CD4-positive, alpha-beta memory T cell (primary cell): ENCODE data around the gene PPP1R26. TPM values are rescaled to one million over a fixed set of nuclear protein-coding genes. Genes with fewer than 3 reads are reported as not detected.

Source experiments
- CTCF ChIA-PET: fragments of 350-600 bp; sonication (Branson Sonifier 250); formaldehyde crosslinking; loops from one replicate; lab custom pipeline; 2021; ENCODE audit warnings: inconsistent platforms; ENCODE audit not compliant: partially characterized antibody; lab: Charles Lee
- POLR2A ChIA-PET: fragments of 350-600 bp; sonication (Branson Sonifier 250); formaldehyde crosslinking; loops from one replicate; lab custom pipeline; 2021; ENCODE audit not compliant: partially characterized antibody; lab: Charles Lee
- DNase-seq, 5 donors: peaks; one replicate each; pipeline versions ENCODE4 v3.0.0 to v3.0.0-alpha.2; 2020 to 2022; ENCODE audit warnings: mixed read lengths in 1 of 5
- H3K27ac ChIP-seq: one replicate; pipeline ENCODE4 v1.7.0; 2013; ENCODE audit warnings: low read depth, low read length
- H3K27me3 ChIP-seq: 2 replicates; pipeline ENCODE4 v1.7.0; 2013; ENCODE audit warnings: mild to moderate bottlenecking, low read length, moderate library complexity; ENCODE audit not compliant: insufficient read depth
- H3K36me3 ChIP-seq: 2 replicates; pipeline ENCODE4 v1.7.0; 2013; ENCODE audit warnings: mild to moderate bottlenecking, low read length, moderate library complexity; ENCODE audit not compliant: insufficient read depth
- H3K4me1 ChIP-seq: 2 replicates; pipeline ENCODE4 v1.7.0; 2013; ENCODE audit warnings: mild to moderate bottlenecking, low read length, moderate library complexity; ENCODE audit not compliant: insufficient read depth
- H3K4me3 ChIP-seq, 2 donors: one replicate each; pipeline ENCODE4 v1.7.0; 2013; ENCODE audit warnings: low read length in 2 of 2, mild to moderate bottlenecking in 1 of 2
- H3K9me3 ChIP-seq, 2 donors: one replicate each; pipeline ENCODE4 v1.7.0; 2013; ENCODE audit warnings: low read length in 2 of 2, control low read depth in 1 of 2; ENCODE audit not compliant: control insufficient read depth in 1 of 2
- H3K27ac Mint-ChIP-seq, 7 donors: one replicate each; pipeline ENCODE4 v1.8.0; 2020 to 2021; ENCODE audit warnings: mixed read lengths in 7 of 7, mild to moderate bottlenecking in 6 of 7, inconsistent platforms in 3 of 7, moderate library complexity in 3 of 7
- H3K27me3 Mint-ChIP-seq, 2 donors: one replicate each; pipeline ENCODE4 v1.8.0; 2020 to 2021; ENCODE audit warnings: mixed read lengths in 2 of 2
- H3K36me3 Mint-ChIP-seq, 2 donors: one replicate each; pipeline ENCODE4 v1.8.0; 2020 to 2021; ENCODE audit warnings: mixed read lengths in 2 of 2, inconsistent platforms in 1 of 2, mild to moderate bottlenecking in 1 of 2
- H3K4me1 Mint-ChIP-seq, 4 donors: one replicate each; pipeline ENCODE4 v1.8.0; 2020 to 2021; ENCODE audit warnings: mixed read lengths in 4 of 4, mild to moderate bottlenecking in 1 of 4
- H3K4me3 Mint-ChIP-seq, 8 donors: one replicate each; pipeline ENCODE4 v1.8.0; 2020 to 2021; ENCODE audit warnings: mixed read lengths in 8 of 8, mild to moderate bottlenecking in 7 of 8, moderate library complexity in 6 of 8, inconsistent platforms in 3 of 8
- H3K9me3 Mint-ChIP-seq, 8 donors: one replicate each; pipeline ENCODE4 v1.8.0; 2020 to 2021; ENCODE audit warnings: mixed read lengths in 8 of 8, mild to moderate bottlenecking in 5 of 8, inconsistent platforms in 3 of 8, moderate library complexity in 1 of 8
- intact Hi-C: fragments of 100-400 bp; cut with micrococcal nuclease; formaldehyde crosslinking; loops from one replicate; pipeline ENCODE4 v1.15.1; 2023
- polyA plus RNA-seq, 2 donors: library from polyadenylated mRNA; unstranded; fragments of 300-500 nt; fragmentation: Illumina TruSeq; gene quantifications; one replicate each; pipeline ENCODE4 v1.2.3, GENCODE V29; 2021
- total RNA-seq, 2 experiments: library from RNA; stranded (reverse); gene quantifications; one replicate each; pipeline ENCODE4 v1.2.3, GENCODE V29; 2021

PPP1R26 gene
- total and polyA plus RNA-seq, 4 experiments from 2014 or later, result 0.54 to 1.9 (median 1.9) TPM; not detected in 1

DNA sequence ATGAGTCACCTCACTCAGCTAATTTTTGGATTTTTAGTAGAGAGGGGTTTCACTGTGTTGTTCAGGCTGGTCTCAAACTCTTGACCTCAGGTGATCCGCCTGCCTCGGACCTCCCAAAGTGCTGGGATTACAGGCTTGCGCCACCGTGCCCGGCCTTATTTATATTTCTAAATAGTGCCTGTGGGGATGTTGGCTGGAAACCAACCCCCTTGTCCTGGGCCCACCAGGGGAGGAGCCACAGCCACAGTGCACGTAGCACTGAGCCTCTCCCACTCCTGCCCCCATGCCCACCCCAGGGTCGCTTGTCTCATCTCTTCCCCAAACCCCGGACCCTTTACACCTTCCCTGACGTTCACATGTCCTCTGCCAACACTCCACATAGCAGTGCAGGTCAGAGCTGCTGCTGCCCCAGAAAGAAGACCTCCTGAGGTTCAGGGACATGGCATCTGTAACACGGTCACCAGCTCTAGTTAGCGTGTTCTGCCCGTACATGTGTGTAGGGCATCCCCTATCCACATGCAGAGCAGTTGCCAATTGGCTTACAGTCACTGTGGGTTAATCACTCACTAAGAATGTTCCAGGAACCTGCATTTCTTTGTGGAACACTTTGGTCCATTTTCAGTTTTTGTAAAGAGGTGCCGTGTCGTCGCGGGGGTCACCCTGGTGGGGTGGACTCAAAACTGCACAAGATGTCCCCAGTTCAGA, 10.7 kb downstream of the PPP1R26 start:
- no peak overlapping the region for H3K27ac Mint-ChIP-seq
- H3K9me3 Mint-ChIP-seq, result no peaks in the 10 kb centered on the region
- Histone ChIP-seq H3K4me1 (no peaks in the 10 kb centered on the region), H3K27me3 (no peaks in the 10 kb centered on the region), H3K27ac (no peak overlapping the region), H3K4me3 (no peak overlapping the region), H3K36me3 (no peaks in the 10 kb centered on the region), H3K9me3 (no peaks in the 10 kb centered on the region)
- intact Hi-C loops, result no loop called here
- CTCF ChIA-PET, result interaction anchor here (0.7 to 3.0 kb wide), 2 partner anchors 10 to 14 kb away, joined by 3 to 11 read pairs; no protein-coding TSS in a partner anchor
- no peak overlapping the region for H3K4me3 Mint-ChIP-seq
- H3K4me1 Mint-ChIP-seq, result no peaks in the 10 kb centered on the region
- H3K36me3 Mint-ChIP-seq, result no peaks in the 10 kb centered on the region
- POLR2A ChIA-PET, result no interaction called here
- DNase-seq, result no peak
- peaks cover 4% of the 10 kb centered on the region in 2 donors for H3K27me3 Mint-ChIP-seq

DNA sequence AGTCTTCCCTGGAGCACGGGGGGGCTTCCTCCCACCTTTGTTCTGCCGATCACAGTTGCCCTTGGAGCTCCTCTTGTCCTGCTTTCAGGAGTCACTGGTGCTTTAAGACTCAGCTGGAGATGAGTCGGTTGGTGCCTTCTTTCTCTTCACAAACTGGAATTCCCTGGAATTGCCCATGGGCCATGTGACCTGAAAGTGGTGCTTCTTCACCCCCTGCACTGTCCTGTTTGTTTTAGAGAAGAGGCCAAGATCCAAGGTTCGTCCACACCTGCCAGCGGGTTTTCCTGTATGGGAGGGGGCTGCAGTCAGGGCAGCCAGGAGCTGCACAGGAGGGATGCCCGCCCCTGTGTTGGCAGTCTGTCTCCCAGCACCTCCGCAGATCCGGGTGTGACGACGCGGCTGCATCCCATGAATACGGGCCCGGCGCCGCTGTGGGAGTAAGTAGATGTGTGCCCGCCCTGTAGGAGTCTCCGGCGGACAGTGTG, 11.4 kb downstream of the PPP1R26 start:
- no peak overlapping the region for H3K27ac ChIP-seq
- H3K4me1 ChIP-seq, result no peaks in the 10 kb centered on the region
- H3K9me3 Mint-ChIP-seq, result no peaks in the 10 kb centered on the region
- intact Hi-C loops, result no loop called here
- POLR2A ChIA-PET, result no interaction called here
- H3K36me3 ChIP-seq, result no peaks in the 10 kb centered on the region
- H3K36me3 Mint-ChIP-seq, result no peaks in the 10 kb centered on the region
- CTCF ChIA-PET, result interaction anchor here (3.0 kb wide), 1 partner anchor 14 kb away, joined by 11 read pairs; no protein-coding TSS in a partner anchor
- no peaks in the 10 kb centered on the region for H3K27me3 ChIP-seq
- H3K4me3 Mint-ChIP-seq, result no peak overlapping the region
- DNase-seq, result no peak
- H3K4me3 ChIP-seq, result no peak overlapping the region
- no peaks in the 10 kb centered on the region for H3K9me3 ChIP-seq
- no peaks in the 10 kb centered on the region for H3K4me1 Mint-ChIP-seq
- no peak overlapping the region for H3K27ac Mint-ChIP-seq
- peaks cover 4% of the 10 kb centered on the region in 2 donors for H3K27me3 Mint-ChIP-seq

DNA sequence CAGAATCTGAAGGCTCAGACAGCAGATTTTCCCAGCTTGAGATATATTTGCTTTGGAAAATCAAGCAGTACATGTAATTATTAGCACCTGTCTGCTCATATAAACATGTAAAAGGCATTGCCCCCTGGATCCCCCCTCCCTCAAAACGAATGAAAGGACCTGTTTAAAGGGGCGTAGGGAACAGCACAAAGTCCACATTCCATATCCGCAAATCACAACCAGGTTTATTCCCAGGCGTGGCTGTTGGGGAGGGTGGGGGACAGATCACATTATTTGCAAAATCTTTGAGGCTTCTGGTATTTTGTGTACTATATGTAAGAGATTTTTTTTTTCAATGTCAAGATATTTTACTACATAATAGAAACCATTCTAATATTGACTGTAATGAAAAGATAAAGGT, 12.2 kb downstream of the PPP1R26 start:
- intact Hi-C loops, result no loop called here
- no peaks in the 10 kb centered on the region for H3K36me3 ChIP-seq
- POLR2A ChIA-PET, result no interaction called here
- CTCF ChIA-PET, result interaction anchor here (3.0 kb wide), 1 partner anchor 13 kb away, joined by 11 read pairs; no protein-coding TSS in a partner anchor
- no peak for DNase-seq
- Mint-ChIP-seq H3K4me1 (no peaks in the 10 kb centered on the region), H3K4me3 (no peak overlapping the region), H3K27ac (no peak overlapping the region), H3K9me3 (no peaks in the 10 kb centered on the region), H3K27me3 (peaks cover 4% of the 10 kb centered on the region in 2 donors), H3K36me3 (no peaks in the 10 kb centered on the region)
- H3K27ac ChIP-seq, result no peak overlapping the region
- H3K27me3 ChIP-seq, result no peaks in the 10 kb centered on the region
- no peaks in the 10 kb centered on the region for H3K9me3 ChIP-seq
- no peaks in the 10 kb centered on the region for H3K4me1 ChIP-seq
- H3K4me3 ChIP-seq, result no peak overlapping the region

DNA sequence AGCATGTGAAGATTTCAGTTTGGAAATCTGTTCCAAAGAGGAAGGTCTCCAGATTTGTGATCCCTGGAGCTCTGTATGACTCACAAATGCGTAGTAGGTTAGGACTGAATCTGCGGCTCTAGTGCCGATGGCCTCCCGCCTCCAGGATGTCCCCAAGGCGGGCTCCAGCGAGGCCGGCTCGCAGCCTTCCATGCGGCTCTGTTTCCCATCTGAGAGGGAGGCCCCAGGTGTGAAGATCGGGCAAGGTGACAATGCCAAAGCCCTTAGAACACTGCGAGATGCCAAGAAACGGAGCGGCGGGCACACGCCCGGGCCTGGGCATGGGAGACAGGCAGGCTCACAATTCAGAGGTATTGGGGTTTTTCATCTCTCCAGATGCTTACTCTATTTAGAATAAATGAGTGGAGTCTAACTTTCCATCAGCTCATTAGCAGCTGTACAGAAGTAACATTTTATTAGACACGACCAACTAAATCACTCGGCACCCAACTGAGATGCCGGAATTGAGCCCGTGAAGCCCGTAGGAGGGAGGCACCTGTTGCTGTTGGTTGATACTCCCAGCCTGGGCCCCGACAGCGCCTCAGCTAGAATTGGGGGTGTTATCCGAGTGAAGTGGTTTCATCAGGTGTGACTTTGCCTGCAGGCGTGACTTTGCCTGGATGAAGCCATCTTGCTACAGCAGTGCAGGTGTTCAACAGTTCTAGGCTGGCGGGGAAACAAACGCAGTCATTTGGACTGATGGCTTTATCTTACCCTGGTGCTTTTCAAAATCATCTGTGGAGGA, 13.5 kb downstream of the PPP1R26 start:
- H3K9me3 Mint-ChIP-seq, result no peaks in the 10 kb centered on the region
- peak overlapping the region in 1 of 7 donors; percentile 41 for H3K27ac Mint-ChIP-seq
- DNase-seq, result no peak
- H3K27ac ChIP-seq, result no peak overlapping the region
- POLR2A ChIA-PET, result no interaction called here
- no peaks in the 10 kb centered on the region for H3K36me3 Mint-ChIP-seq
- no peak overlapping the region for H3K4me3 ChIP-seq
- H3K4me1 Mint-ChIP-seq, result no peaks in the 10 kb centered on the region
- no peaks in the 10 kb centered on the region for H3K9me3 ChIP-seq
- H3K27me3 ChIP-seq, result no peaks in the 10 kb centered on the region
- CTCF ChIA-PET, result no interaction called here
- intact Hi-C loops, result no loop called here
- H3K27me3 Mint-ChIP-seq, result peaks cover 5% of the 10 kb centered on the region in 2 donors
- H3K4me1 ChIP-seq, result no peaks in the 10 kb centered on the region
- H3K36me3 ChIP-seq, result no peaks in the 10 kb centered on the region
- H3K4me3 Mint-ChIP-seq, result no peak overlapping the region

DNA sequence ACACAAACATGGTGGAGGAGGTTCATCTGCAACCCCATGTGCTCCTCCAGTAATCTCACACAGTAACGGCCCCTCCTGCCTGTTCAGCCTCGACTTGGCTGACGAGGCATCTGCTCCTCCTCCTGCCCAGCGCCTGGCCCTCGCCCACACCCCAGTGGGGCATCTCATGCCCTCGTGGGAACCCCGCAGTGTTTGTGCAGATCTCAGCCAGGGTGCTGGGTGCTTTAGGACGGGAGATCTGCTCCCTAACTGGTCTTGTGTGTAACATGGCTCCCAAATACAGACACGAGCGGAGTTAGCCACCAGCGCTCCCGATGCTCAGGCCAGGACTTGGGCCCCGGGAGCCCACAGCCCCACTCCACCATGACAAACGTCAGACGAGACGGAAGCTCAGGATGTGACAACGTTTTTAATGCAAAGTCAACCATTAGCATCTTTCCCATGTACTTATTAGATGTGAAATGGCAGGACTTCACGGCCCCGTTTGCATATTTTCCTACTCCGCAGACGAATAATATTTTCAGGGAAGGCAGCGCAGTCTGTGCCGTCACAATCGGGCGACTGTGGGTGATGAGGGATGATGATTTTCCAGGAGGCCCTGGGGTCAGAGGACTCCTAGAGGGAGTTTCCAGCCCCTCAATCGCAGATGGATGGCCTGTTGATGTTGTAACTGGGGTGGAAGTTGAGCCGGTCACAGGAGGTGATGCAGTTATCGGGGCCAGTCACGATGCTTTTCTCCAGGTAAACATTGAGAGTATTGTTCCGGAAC, 15.4 kb downstream of the PPP1R26 start:
- CTCF ChIA-PET, result no interaction called here
- POLR2A ChIA-PET, result no interaction called here
- Histone ChIP-seq H3K36me3 (no peaks in the 10 kb centered on the region), H3K4me3 (no peak overlapping the region), H3K4me1 (peaks cover 7% of the 10 kb centered on the region), H3K9me3 (no peaks in the 10 kb centered on the region), H3K27ac (no peak overlapping the region), H3K27me3 (no peaks in the 10 kb centered on the region)
- DNase-seq, result no peak
- no peak overlapping the region for H3K4me3 Mint-ChIP-seq
- H3K9me3 Mint-ChIP-seq, result no peaks in the 10 kb centered on the region
- H3K36me3 Mint-ChIP-seq, result no peaks in the 10 kb centered on the region
- H3K4me1 Mint-ChIP-seq, result peaks cover 3 to 8% (median 7%) of the 10 kb centered on the region in 4 donors
- no peak overlapping the region for H3K27ac Mint-ChIP-seq
- peaks cover 5 to 7% of the 10 kb centered on the region in 2 donors for H3K27me3 Mint-ChIP-seq
- intact Hi-C loops, result no loop called here

DNA sequence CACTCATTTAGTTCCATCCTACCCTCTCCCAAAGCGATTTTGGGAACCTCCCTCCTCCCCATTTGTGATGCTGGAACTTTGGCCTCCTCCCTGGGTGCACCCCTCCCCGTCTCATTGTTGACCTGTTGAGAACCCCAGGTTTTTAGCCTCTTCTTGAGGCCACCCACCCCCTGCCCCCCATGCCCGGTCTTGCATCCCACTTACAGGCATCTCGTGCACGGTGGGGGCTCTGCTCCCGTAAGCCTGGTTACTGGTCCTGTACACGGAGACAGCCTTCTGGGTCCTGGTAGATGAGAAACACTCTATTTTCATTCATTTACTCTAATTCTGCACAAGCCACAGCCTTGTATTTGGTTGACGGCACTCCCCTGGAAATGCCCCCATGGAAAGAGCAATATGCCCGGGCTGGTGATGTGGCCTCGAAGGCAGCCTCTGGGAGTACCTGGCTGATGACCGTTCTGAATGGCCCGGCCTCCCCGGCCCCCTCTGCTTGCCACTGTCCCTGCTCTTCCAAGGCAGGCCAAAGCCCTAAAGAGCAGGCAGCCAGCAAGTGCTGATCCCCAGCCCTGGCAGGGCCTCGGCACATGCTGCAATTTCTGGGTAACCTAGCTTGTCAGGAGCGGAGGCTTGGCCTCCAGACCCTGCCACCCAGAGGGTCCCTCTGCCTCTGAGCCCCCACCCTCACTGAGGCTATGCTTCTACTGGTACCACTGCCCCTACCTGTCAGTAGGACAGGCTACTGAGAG, 19.0 kb downstream of the PPP1R26 start:
- no peak for DNase-seq
- H3K4me3 ChIP-seq, result no peak overlapping the region
- peaks cover 5 to 23% (median 15%) of the 10 kb centered on the region in 4 donors for H3K4me1 Mint-ChIP-seq
- ChIA-PET POLR2A (no interaction called here), CTCF (no interaction called here)
- peaks cover 5 to 7% of the 10 kb centered on the region in 2 donors for H3K27me3 Mint-ChIP-seq
- H3K9me3 ChIP-seq, result no peaks in the 10 kb centered on the region
- H3K9me3 Mint-ChIP-seq, result no peaks in the 10 kb centered on the region
- H3K27me3 ChIP-seq, result no peaks in the 10 kb centered on the region
- peak overlapping the region in 6 of 8 donors; percentile 76 to 93 (median 81) for H3K4me3 Mint-ChIP-seq
- H3K27ac ChIP-seq, result no peak overlapping the region
- intact Hi-C loops, result no loop called here
- peaks cover 12% of the 10 kb centered on the region for H3K36me3 ChIP-seq
- H3K36me3 Mint-ChIP-seq, result peaks cover 10 to 14% of the 10 kb centered on the region in 2 donors
- H3K27ac Mint-ChIP-seq, result peak overlapping the region in 2 of 7 donors; percentile 38 to 66
- peaks cover 24% of the 10 kb centered on the region for H3K4me1 ChIP-seq
